ENCODE results near the gene OSBPL7. TPM values are rescaled to one million over a fixed set of nuclear protein-coding genes. Genes with fewer than 3 reads are reported as not detected.

OSBPL7 gene
- polyA plus RNA-seq, 1 donor (not counting 4 experiments of a cell fraction or from before 2014, with no cell fraction given) = 1.9 TPM

GRCh38 chr17:47840001-47840741, 18.6 kb upstream of the OSBPL7 start:
- Histone ChIP-seq H3K9ac (ENCODE audit: control insufficient read depth, extremely low read depth, insufficient read depth, low read length) (peak overlapping the region; percentile 81), H3K4me1 (ENCODE audit: control insufficient read depth, extremely low read depth, insufficient read depth, low read length) (peaks cover 21% of the 10 kb centered on the region), H3K27me3 (ENCODE audit: control insufficient read depth, extremely low read depth, insufficient read depth, low read length) (no peaks in the 10 kb centered on the region), H3K9me3 (ENCODE audit: control insufficient read depth, low read depth, low read length) (no peaks in the 10 kb centered on the region), H4K20me1 (ENCODE audit: control insufficient read depth, extremely low read depth, insufficient read depth, low read length) (no peaks in the 10 kb centered on the region), H3K36me3 (ENCODE audit: control insufficient read depth in 2 of 2, extremely low read depth in 1 of 2, insufficient read depth in 2 of 2, low read length in 2 of 2) (peaks cover 0 to 19% of the 10 kb centered on the region in 2 experiments), H3K4me2 (ENCODE audit: control insufficient read depth, extremely low read depth, insufficient read depth, low read depth, low read length) (peak overlapping the region; percentile 96), H3K4me3 (ENCODE audit: control insufficient read depth in 2 of 3, extremely low read depth in 1 of 3, insufficient read depth in 2 of 3, low read depth in 1 of 3, low read length in 3 of 3) (peak overlapping the region; percentile 78 to 95 (median 88)), H2AFZ (ENCODE audit: control insufficient read depth, low read length) (peak overlapping the region; percentile 96), H3K9me1 (ENCODE audit: control insufficient read depth, extremely low read depth, insufficient read depth, low read length) (no peaks in the 10 kb centered on the region), H3K79me2 (ENCODE audit: control insufficient read depth, insufficient read depth, low read length) (peaks cover 5% of the 10 kb centered on the region), H3K27ac (ENCODE audit: control insufficient read depth, insufficient read depth, low read length) (no peak overlapping the region)
- dilution Hi-C loops (cut with MboI; ENCODE audit: extremely low pct_ligation_motif_present, low sequenced_read_pairs) = no loop called here
- FAIRE-seq = no peak
- no peak for DNase-seq (ENCODE audit: low read depth, low spot score)
- TF ChIP-seq, protein P1, sequence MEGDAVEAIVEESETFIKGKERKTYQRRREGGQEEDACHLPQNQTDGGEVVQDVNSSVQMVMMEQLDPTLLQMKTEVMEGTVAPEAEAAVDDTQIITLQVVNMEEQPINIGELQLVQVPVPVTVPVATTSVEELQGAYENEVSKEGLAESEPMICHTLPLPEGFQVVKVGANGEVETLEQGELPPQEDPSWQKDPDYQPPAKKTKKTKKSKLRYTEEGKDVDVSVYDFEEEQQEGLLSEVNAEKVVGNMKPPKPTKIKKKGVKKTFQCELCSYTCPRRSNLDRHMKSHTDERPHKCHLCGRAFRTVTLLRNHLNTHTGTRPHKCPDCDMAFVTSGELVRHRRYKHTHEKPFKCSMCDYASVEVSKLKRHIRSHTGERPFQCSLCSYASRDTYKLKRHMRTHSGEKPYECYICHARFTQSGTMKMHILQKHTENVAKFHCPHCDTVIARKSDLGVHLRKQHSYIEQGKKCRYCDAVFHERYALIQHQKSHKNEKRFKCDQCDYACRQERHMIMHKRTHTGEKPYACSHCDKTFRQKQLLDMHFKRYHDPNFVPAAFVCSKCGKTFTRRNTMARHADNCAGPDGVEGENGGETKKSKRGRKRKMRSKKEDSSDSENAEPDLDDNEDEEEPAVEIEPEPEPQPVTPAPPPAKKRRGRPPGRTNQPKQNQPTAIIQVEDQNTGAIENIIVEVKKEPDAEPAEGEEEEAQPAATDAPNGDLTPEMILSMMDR (optimal IDR thresholded peaks at IDR 0.05 in 1 of 3, IDR thresholded peaks at IDR 0.05 in 1 of 3, conservative IDR thresholded peaks at IDR 0.05 in 1 of 3; ENCODE audit: extremely low read depth in 1 of 3, insufficient read depth in 2 of 3, low read length in 3 of 3) = no peak
- no peak for TF ChIP-seq EZH2 (IDR thresholded peaks at IDR 0.05; ENCODE audit: low read length)

GRCh38 chr17:47839071-47839470, 17.5 kb upstream of the OSBPL7 start:
- H3K27me3 ChIP-seq (ENCODE audit: control insufficient read depth, extremely low read depth, insufficient read depth, low read length) = no peaks in the 10 kb centered on the region
- no peak for FAIRE-seq
- H3K4me3 ChIP-seq (ENCODE audit: control insufficient read depth in 2 of 3, extremely low read depth in 1 of 3, insufficient read depth in 2 of 3, low read depth in 1 of 3, low read length in 3 of 3) = no peak overlapping the region
- peaks cover 0 to 19% of the 10 kb centered on the region in 2 experiments for H3K36me3 ChIP-seq (ENCODE audit: control insufficient read depth in 2 of 2, extremely low read depth in 1 of 2, insufficient read depth in 2 of 2, low read length in 2 of 2)
- no peak overlapping the region for H3K27ac ChIP-seq (ENCODE audit: control insufficient read depth, insufficient read depth, low read length)
- dilution Hi-C loops (cut with MboI; ENCODE audit: extremely low pct_ligation_motif_present, low sequenced_read_pairs) = no loop called here
- H3K79me2 ChIP-seq (ENCODE audit: control insufficient read depth, insufficient read depth, low read length) = peaks cover 5% of the 10 kb centered on the region
- no peak overlapping the region for H3K4me2 ChIP-seq (ENCODE audit: control insufficient read depth, extremely low read depth, insufficient read depth, low read depth, low read length)
- H3K4me1 ChIP-seq (ENCODE audit: control insufficient read depth, extremely low read depth, insufficient read depth, low read length) = peaks cover 21% of the 10 kb centered on the region
- TF ChIP-seq EZH2 (IDR thresholded peaks at IDR 0.05; ENCODE audit: low read length) = no peak
- TF ChIP-seq, protein P1 (optimal IDR thresholded peaks at IDR 0.05 in 1 of 3, IDR thresholded peaks at IDR 0.05 in 1 of 3, conservative IDR thresholded peaks at IDR 0.05 in 1 of 3; ENCODE audit: extremely low read depth in 1 of 3, insufficient read depth in 2 of 3, low read length in 3 of 3) = no peak
- H3K9me3 ChIP-seq (ENCODE audit: control insufficient read depth, low read depth, low read length) = no peaks in the 10 kb centered on the region
- no peak overlapping the region for H3K9ac ChIP-seq (ENCODE audit: control insufficient read depth, extremely low read depth, insufficient read depth, low read length)
- H4K20me1 ChIP-seq (ENCODE audit: control insufficient read depth, extremely low read depth, insufficient read depth, low read length) = no peaks in the 10 kb centered on the region
- no peak overlapping the region for H2AFZ ChIP-seq (ENCODE audit: control insufficient read depth, low read length)
- DNase-seq (ENCODE audit: low read depth, low spot score) = no peak
- H3K9me1 ChIP-seq (ENCODE audit: control insufficient read depth, extremely low read depth, insufficient read depth, low read length) = no peaks in the 10 kb centered on the region

Data from keratinocyte (primary cell).